Keratinocyte (primary cell): ENCODE data around the gene MPI. TPM values are rescaled to one million over a fixed set of nuclear protein-coding genes. Genes with fewer than 3 reads are reported as not detected.

Experiments used
- DNase-seq: peaks from one replicate; pipeline ENCODE4 v3.0.0-alpha.2; 2011; ENCODE audit warnings: low read depth, missing footprints, low spot score
- FAIRE-seq: peaks from 2 replicates; lab custom pipeline; 2011; peaks lifted over from hg19 to GRCh38; lab: Jason Lieb, UNC
- H2AFZ ChIP-seq: 2 replicates; pipeline ENCODE4 v1.6.0; 2012; ENCODE audit warnings: low read length, control low read depth, inconsistent platforms; ENCODE audit not compliant: control insufficient read depth
- H3K27ac ChIP-seq: 2 replicates; pipeline ENCODE4 v1.5.1; 2011; ENCODE audit warnings: low read length; ENCODE audit not compliant: control insufficient read depth, insufficient read depth
- H3K27me3 ChIP-seq: 3 replicates; pipeline ENCODE4 v1.6.0; 2011; ENCODE audit warnings: low read length; ENCODE audit not compliant: control insufficient read depth, insufficient read depth; ENCODE audit errors: extremely low read depth
- H3K36me3 ChIP-seq, 2 experiments: 2 replicates in 1 of 2; 3 replicates in 1 of 2; pipeline ENCODE4 v1.5.1; 2011; ENCODE audit warnings: low read length in 2 of 2, mild to moderate bottlenecking in 1 of 2; ENCODE audit not compliant: control insufficient read depth in 2 of 2, insufficient read depth in 2 of 2; ENCODE audit errors: extremely low read depth in 1 of 2
- H3K4me1 ChIP-seq: 3 replicates; pipeline ENCODE4 v1.5.1; 2011; ENCODE audit warnings: low read length; ENCODE audit not compliant: control insufficient read depth, insufficient read depth; ENCODE audit errors: extremely low read depth
- H3K4me2 ChIP-seq: 3 replicates; pipeline ENCODE4 v1.6.0; 2011; ENCODE audit warnings: low read depth, low read length; ENCODE audit not compliant: control insufficient read depth, insufficient read depth; ENCODE audit errors: extremely low read depth
- H3K4me3 ChIP-seq, 3 experiments: fragments of 200-600 bp in 1 of 3; sonication (generic) in 1 of 3; 2 replicates in 2 of 3; 3 replicates in 1 of 3; pipeline ENCODE4 v1.5.1; 2011 to 2016; ENCODE audit warnings: low read length in 3 of 3, mild to moderate bottlenecking in 3 of 3, control low read depth in 2 of 3, inconsistent platforms in 1 of 3, low read depth in 1 of 3, mixed read lengths in 1 of 3, mixed run types in 1 of 3, moderate library complexity in 1 of 3; ENCODE audit not compliant: control insufficient read depth in 2 of 3, insufficient read depth in 2 of 3; ENCODE audit errors: extremely low read depth in 1 of 3
- H3K79me2 ChIP-seq: 2 replicates; pipeline ENCODE4 v1.6.0; 2012; ENCODE audit warnings: low read length; ENCODE audit not compliant: control insufficient read depth, insufficient read depth
- H3K9ac ChIP-seq: 3 replicates; pipeline ENCODE4 v1.6.0; 2011; ENCODE audit warnings: low read length; ENCODE audit not compliant: control insufficient read depth, insufficient read depth; ENCODE audit errors: extremely low read depth
- H3K9me1 ChIP-seq: 3 replicates; pipeline ENCODE4 v1.6.0; 2011; ENCODE audit warnings: low read length; ENCODE audit not compliant: control insufficient read depth, insufficient read depth; ENCODE audit errors: extremely low read depth
- H3K9me3 ChIP-seq: 2 replicates; pipeline ENCODE4 v1.5.1; 2012; ENCODE audit warnings: low read depth, low read length; ENCODE audit not compliant: control insufficient read depth
- H4K20me1 ChIP-seq: 3 replicates; pipeline ENCODE4 v1.6.0; 2011; ENCODE audit warnings: low read length; ENCODE audit not compliant: control insufficient read depth, insufficient read depth; ENCODE audit errors: extremely low read depth
- CTCF ChIP-seq, 3 experiments: IDR thresholded peaks in 1 of 3; conservative IDR thresholded peaks in 1 of 3; optimal IDR thresholded peaks in 1 of 3; 2 replicates in 2 of 3; 3 replicates in 1 of 3; pipeline versions ENCODE3 to v1.5.1; 2011; ENCODE audit warnings: low read length in 3 of 3, mild to moderate bottlenecking in 3 of 3, moderate library complexity in 2 of 3, control low read depth in 1 of 3, inconsistent platforms in 1 of 3; ENCODE audit not compliant: insufficient read depth in 2 of 3; ENCODE audit errors: extremely low read depth in 1 of 3
- EZH2 ChIP-seq: IDR thresholded peaks from one replicate; pipeline ENCODE4 v1.6.1; 2012; ENCODE audit warnings: inconsistent platforms, mild to moderate bottlenecking, low read length, moderate library complexity
- dilution Hi-C: fragments of 300-500 bp; cut with MboI; formaldehyde crosslinking; loops from one replicate; pipeline ENCODE4 v1.7.0; 2020; ENCODE audit warnings: low sequenced_read_pairs; ENCODE audit not compliant: extremely low pct_ligation_motif_present
- polyA plus RNA-seq, 5 experiments: library from polyadenylated mRNA; depleted of rRNA in 3 of 5; stranded (reverse) in 3 of 5; stranded (forward) in 1 of 5; unstranded in 1 of 5; fragments of >200 nt; gene quantifications; 1 replicate in 1 of 5; 2 replicates in 3 of 5; 3 replicates in 1 of 5; pipeline versions ENCODE4 v1.2.1 to v1.2.3, GENCODE V29; 2011 to 2012; ENCODE audit warnings: missing spikeins in 2 of 5, low read depth in 1 of 5, low replicate concordance in 1 of 5

Gene MPI
- polyA plus RNA-seq, 1 donor (not counting 4 experiments of a cell fraction or from before 2014, with no cell fraction given), result 39.2 TPM

- dilution Hi-C loops, result no loop called here
- H3K27ac ChIP-seq, result no peak overlapping the region
- H3K9me3 ChIP-seq, result no peaks in the 10 kb centered on the region
- H3K79me2 ChIP-seq, result peaks cover 57% of the 10 kb centered on the region
- peaks cover 0 to 3% of the 10 kb centered on the region in 2 experiments for H3K36me3 ChIP-seq
- no peak overlapping the region for H3K4me3 ChIP-seq
- peaks cover 81% of the 10 kb centered on the region for H3K4me1 ChIP-seq
- TF ChIP-seq CTCF (optimal IDR thresholded peaks at IDR 0.05 in 1 of 3, IDR thresholded peaks at IDR 0.05 in 1 of 3, conservative IDR thresholded peaks at IDR 0.05 in 1 of 3; ENCODE audit: extremely low read depth in 1 of 3, insufficient read depth in 2 of 3, low read length in 3 of 3) (no peak), EZH2 (no peak)
- FAIRE-seq, result no peak
- no peak for DNase-seq
- no peaks in the 10 kb centered on the region for H3K27me3 ChIP-seq
- H4K20me1 ChIP-seq, result peaks cover 13% of the 10 kb centered on the region
- H3K9me1 ChIP-seq, result peaks cover 8% of the 10 kb centered on the region
- no peak overlapping the region for H3K4me2 ChIP-seq
- no peak overlapping the region for H3K9ac ChIP-seq
- no peak overlapping the region for H2AFZ ChIP-seq
Observed at GRCh38 chr15:74867466-74868038, 22.3 kb upstream of the MPI start.

- dilution Hi-C loops, result no loop called here
- no peak for FAIRE-seq
- no peaks in the 10 kb centered on the region for H3K27me3 ChIP-seq
- H2AFZ ChIP-seq, result no peak overlapping the region
- no peak overlapping the region for H3K27ac ChIP-seq
- no peak overlapping the region for H3K4me3 ChIP-seq
- TF ChIP-seq EZH2 (no peak), CTCF (optimal IDR thresholded peaks at IDR 0.05 in 1 of 3, IDR thresholded peaks at IDR 0.05 in 1 of 3, conservative IDR thresholded peaks at IDR 0.05 in 1 of 3; ENCODE audit: extremely low read depth in 1 of 3, insufficient read depth in 2 of 3, low read length in 3 of 3) (no peak)
- H4K20me1 ChIP-seq, result peaks cover 13% of the 10 kb centered on the region
- DNase-seq, result no peak
- H3K9me1 ChIP-seq, result peaks cover 8% of the 10 kb centered on the region
- H3K9ac ChIP-seq, result no peak overlapping the region
- peak overlapping the region; percentile 9 for H3K4me2 ChIP-seq
- H3K79me2 ChIP-seq, result peaks cover 58% of the 10 kb centered on the region
- peaks cover 78% of the 10 kb centered on the region for H3K4me1 ChIP-seq
- no peaks in the 10 kb centered on the region for H3K9me3 ChIP-seq
- H3K36me3 ChIP-seq, result peaks cover 0 to 3% of the 10 kb centered on the region in 2 experiments
Observed at GRCh38 chr15:74868059-74868458, 21.8 kb upstream of the MPI start.
